Glutamatergic neuron (in vitro differentiated cells): ENCODE results near the gene ADORA2A. TPM values are rescaled to one million over a fixed set of nuclear protein-coding genes. Genes with fewer than 3 reads are reported as not detected.

Source experiments
- DNase-seq: peaks from one replicate; pipeline ENCODE4 v3.0.0; 2022
- H3K27ac Mint-ChIP-seq: one replicate; pipeline ENCODE4 v1.8.0; 2020; ENCODE audit warnings: mild to moderate bottlenecking, mixed read lengths, inconsistent platforms; ENCODE audit not compliant: unreplicated experiment
- H3K27me3 Mint-ChIP-seq: one replicate; pipeline ENCODE4 v1.8.0; 2020; ENCODE audit warnings: mild to moderate bottlenecking, moderate library complexity, mixed read lengths, inconsistent platforms; ENCODE audit not compliant: unreplicated experiment
- H3K36me3 Mint-ChIP-seq: one replicate; pipeline ENCODE4 v1.8.0; 2020; ENCODE audit warnings: mild to moderate bottlenecking, mixed read lengths, inconsistent platforms; ENCODE audit not compliant: unreplicated experiment
- H3K4me1 Mint-ChIP-seq: one replicate; pipeline ENCODE4 v1.8.0; 2020; ENCODE audit warnings: mild to moderate bottlenecking, low read depth, mixed read lengths, inconsistent platforms; ENCODE audit not compliant: unreplicated experiment
- H3K4me3 Mint-ChIP-seq: one replicate; pipeline ENCODE4 v1.8.0; 2020; ENCODE audit warnings: mild to moderate bottlenecking, mixed read lengths, inconsistent platforms; ENCODE audit not compliant: unreplicated experiment
- H3K9me3 Mint-ChIP-seq: one replicate; pipeline ENCODE4 v1.8.0; 2020; ENCODE audit warnings: mild to moderate bottlenecking, moderate library complexity, mixed read lengths, inconsistent platforms; ENCODE audit not compliant: unreplicated experiment
- CTCF ChIP-seq: fragments of 200-600 bp; sonication (generic); IDR thresholded peaks from one replicate; pipeline ENCODE4 v1.5.0; 2021; ENCODE audit not compliant: partially characterized antibody, unreplicated experiment
- total RNA-seq: library from RNA; stranded (reverse); fragmentation: NEBNext Ultra II Directional; extraction: Animal tissue kit (Norgen Biotek cat#: 25700); gene quantifications from one replicate; pipeline ENCODE4 v1.2.1, GENCODE V29; 2021; ENCODE audit not compliant: unreplicated experiment

Gene ADORA2A
- total RNA-seq, 1 donor from 2014 or later, result 15.9 TPM

- Mint-ChIP-seq H3K9me3 (no peaks in the 10 kb centered on the region), H3K4me1 (no peaks in the 10 kb centered on the region), H3K27me3 (no peaks in the 10 kb centered on the region), H3K27ac (no peak overlapping the region), H3K36me3 (no peaks in the 10 kb centered on the region), H3K4me3 (no peak overlapping the region)
- no peak for TF ChIP-seq CTCF
- no peak for DNase-seq
Measured at GRCh38 chr22:24465566-24465965, 38.2 kb downstream of the ADORA2A start.

DNA sequence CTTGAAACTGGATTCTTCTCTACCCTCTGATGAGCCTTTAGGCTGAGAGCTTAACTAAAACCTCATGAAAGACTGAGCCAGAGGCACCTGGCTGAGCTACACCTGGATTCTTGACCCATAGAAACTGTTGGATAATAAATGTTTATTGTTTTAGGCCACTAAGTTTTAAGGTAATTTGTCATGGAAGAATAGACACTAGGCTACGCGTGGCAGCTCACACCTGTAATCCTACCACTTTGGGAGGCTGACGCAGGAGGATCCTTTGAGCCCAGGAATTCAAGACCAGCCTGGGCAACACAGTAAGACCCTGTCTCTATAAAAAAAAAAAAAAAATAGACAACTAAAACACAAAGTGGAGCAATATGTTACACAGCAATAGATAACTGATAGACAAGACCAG, 38.6 kb downstream of the ADORA2A start:
- no peak for TF ChIP-seq CTCF

GRCh38 chr22:24466716-24467328, 39.4 kb downstream of the ADORA2A start:
- TF ChIP-seq CTCF, result no peak
- DNase-seq, result no peak
- Mint-ChIP-seq H3K9me3 (no peaks in the 10 kb centered on the region), H3K27ac (no peak overlapping the region), H3K4me3 (no peak overlapping the region), H3K4me1 (peaks cover 2% of the 10 kb centered on the region), H3K36me3 (no peaks in the 10 kb centered on the region), H3K27me3 (no peaks in the 10 kb centered on the region)

More for the DNA sequence above, 38.6 kb downstream of the ADORA2A start:
- Mint-ChIP-seq H3K27ac (no peak overlapping the region), H3K27me3 (no peaks in the 10 kb centered on the region), H3K36me3 (no peaks in the 10 kb centered on the region), H3K4me3 (no peak overlapping the region), H3K9me3 (no peaks in the 10 kb centered on the region), H3K4me1 (no peaks in the 10 kb centered on the region)
- DNase-seq, result no peak

DNA sequence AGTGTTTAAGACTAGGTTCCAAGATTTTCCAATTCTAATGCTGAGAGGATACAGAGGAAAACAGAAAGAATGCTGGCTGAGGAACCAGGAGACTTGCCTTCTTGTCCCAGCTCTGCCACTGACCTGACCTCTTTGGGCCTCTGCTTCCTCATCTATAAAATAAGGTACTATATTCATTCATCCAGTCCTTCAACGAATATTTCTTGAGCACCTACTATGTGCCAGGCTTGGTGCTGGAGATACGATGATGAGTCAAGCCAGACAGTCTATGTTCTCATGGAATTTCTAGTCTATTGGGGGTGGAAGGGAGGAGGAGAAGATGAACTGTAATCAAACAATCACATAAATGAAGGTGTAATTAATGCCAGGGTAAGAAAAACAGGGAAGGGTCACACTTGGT, 39.9 kb downstream of the ADORA2A start:
- Mint-ChIP-seq H3K4me3 (no peak overlapping the region), H3K9me3 (no peaks in the 10 kb centered on the region), H3K27ac (no peak overlapping the region), H3K27me3 (no peaks in the 10 kb centered on the region), H3K4me1 (peaks cover 4% of the 10 kb centered on the region), H3K36me3 (no peaks in the 10 kb centered on the region)
- no peak for DNase-seq
- TF ChIP-seq CTCF, result no peak

DNA sequence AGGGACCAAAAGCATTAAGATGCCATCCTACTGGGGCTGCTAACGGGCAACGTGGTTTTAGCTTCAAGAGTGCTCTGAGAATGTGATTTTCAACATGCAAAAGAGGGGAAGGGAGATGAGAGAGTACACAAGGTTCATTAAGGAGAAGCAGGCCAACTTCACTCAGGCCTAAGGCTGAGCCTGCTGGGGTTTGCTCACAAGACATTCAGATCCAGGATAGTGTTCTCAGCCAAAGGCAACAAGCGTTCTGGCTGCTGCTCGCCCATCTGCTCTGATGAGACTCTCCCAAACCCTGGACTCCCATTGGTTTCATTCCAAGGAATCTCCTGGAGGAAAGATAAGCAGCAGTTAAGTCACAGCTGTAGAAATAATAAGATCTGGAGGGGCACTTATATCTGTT, 44.2 kb downstream of the ADORA2A start:
- H3K9me3 Mint-ChIP-seq, result no peaks in the 10 kb centered on the region
- no peak for TF ChIP-seq CTCF
- H3K27ac Mint-ChIP-seq, result no peak overlapping the region
- H3K4me3 Mint-ChIP-seq, result no peak overlapping the region
- no peaks in the 10 kb centered on the region for H3K36me3 Mint-ChIP-seq
- H3K27me3 Mint-ChIP-seq, result no peaks in the 10 kb centered on the region
- peaks cover 4% of the 10 kb centered on the region for H3K4me1 Mint-ChIP-seq
- no peak for DNase-seq
